Urinary bladder (tissue), 4 donors: ENCODE results near the gene FHOD3. TPM values are rescaled to one million over a fixed set of nuclear protein-coding genes. Genes with fewer than 3 reads are reported as not detected.

Experiments used
- DNase-seq: peaks from one replicate; pipeline ENCODE4 v3.0.0-alpha.2; 2015; ENCODE audit errors: extremely low spot score
- H3K27ac ChIP-seq: one replicate; pipeline ENCODE4 v1.5.1; 2013; ENCODE audit warnings: low read depth, mild to moderate bottlenecking, moderate library complexity
- H3K36me3 ChIP-seq: one replicate; pipeline ENCODE4 v1.6.1; 2013; ENCODE audit warnings: mild to moderate bottlenecking, moderate library complexity; ENCODE audit not compliant: insufficient read depth
- H3K4me1 ChIP-seq: one replicate; pipeline ENCODE4 v1.6.1; 2013; ENCODE audit warnings: mild to moderate bottlenecking, moderate library complexity; ENCODE audit not compliant: insufficient read depth
- H3K4me3 ChIP-seq: one replicate; pipeline ENCODE4 v1.5.1; 2013; ENCODE audit warnings: low read depth, low read length
- WGBS: extraction: QIAGEN DNeasy Blood & Tissue Kit; methylation state at CpG from one replicate; pipeline ENCODE4 v1.1.7; 2013; 5-methylcytosine and 5-hydroxymethylcytosine counted together
- polyA plus RNA-seq: library from polyadenylated mRNA; stranded (reverse); fragments of 200-250 nt; gene quantifications from one replicate; pipeline ENCODE4 v1.2.3, GENCODE V29; 2013
- total RNA-seq: library from RNA; depleted of rRNA; stranded (reverse); fragments of >200 nt; gene quantifications from one replicate; pipeline ENCODE4 v1.2.3, GENCODE V29; 2014
- donor health status: healthy with polysubstance abuse.
- donor health status: healthy.

The FHOD3 gene
- total and polyA plus RNA-seq, 2 donors = 27.2 to 35.4 TPM

- 96% methylated on average over 2 of the region's 2 CpGs for WGBS
Observed at GRCh38 chr18:36302676-36303075, 5.2 kb downstream of the FHOD3 start.

GRCh38 chr18:36303211-36303844 is 5.8 kb downstream of the FHOD3 start:
- Histone ChIP-seq H3K4me1 (no peaks in the 10 kb centered on the region), H3K27ac (no peak overlapping the region), H3K36me3 (no peaks in the 10 kb centered on the region), H3K4me3 (no peak overlapping the region)
- DNase-seq = no peak
- 66% methylated on average over 6 of the region's 6 CpGs for WGBS

More at GRCh38 chr18:36302676-36303075, 5.2 kb downstream of the FHOD3 start:
- no peak for DNase-seq
- no peaks in the 10 kb centered on the region for H3K4me1 ChIP-seq
- H3K4me3 ChIP-seq = no peak overlapping the region
- no peaks in the 10 kb centered on the region for H3K36me3 ChIP-seq
- no peak overlapping the region for H3K27ac ChIP-seq

- no peak for DNase-seq
- Histone ChIP-seq H3K27ac (no peak overlapping the region), H3K4me3 (no peak overlapping the region), H3K36me3 (no peaks in the 10 kb centered on the region), H3K4me1 (no peaks in the 10 kb centered on the region)
- WGBS = 90% methylated on average over 3 of the region's 3 CpGs
Observed at GRCh38 chr18:36304723-36305122, 7.2 kb downstream of the FHOD3 start.

GRCh38 chr18:36305375-36305774 is 7.9 kb downstream of the FHOD3 start:
- DNase-seq = no peak
- H3K36me3 ChIP-seq = no peaks in the 10 kb centered on the region
- no peaks in the 10 kb centered on the region for H3K4me1 ChIP-seq
- H3K4me3 ChIP-seq = no peak overlapping the region
- no peak overlapping the region for H3K27ac ChIP-seq
- WGBS = 62% methylated on average over 2 of the region's 2 CpGs

DNA sequence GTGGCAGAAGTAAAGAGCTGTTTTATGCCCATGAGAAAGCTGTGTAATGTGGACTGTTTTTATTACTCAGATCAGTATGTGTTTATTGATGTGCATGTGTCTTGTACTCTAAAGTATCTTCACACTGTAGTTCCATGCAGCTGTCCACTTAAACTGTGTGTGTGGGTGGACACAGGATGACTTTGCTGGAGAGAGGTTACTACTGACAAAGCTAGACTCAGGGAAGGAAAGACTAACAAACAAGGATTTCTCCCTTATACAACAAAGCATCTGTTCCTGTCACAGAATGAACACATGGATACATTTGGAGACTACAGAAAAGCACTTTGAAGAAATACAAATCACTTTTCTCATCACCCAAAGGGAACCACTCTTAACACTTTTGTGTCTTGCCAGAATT is 10.0 kb downstream of the FHOD3 start:
- H3K27ac ChIP-seq = no peak overlapping the region
- no peak overlapping the region for H3K4me3 ChIP-seq
- DNase-seq = no peak
- no peaks in the 10 kb centered on the region for H3K4me1 ChIP-seq
- no peaks in the 10 kb centered on the region for H3K36me3 ChIP-seq

GRCh38 chr18:36308711-36309435 is 11.4 kb downstream of the FHOD3 start:
- Histone ChIP-seq H3K27ac (no peak overlapping the region), H3K4me3 (no peak overlapping the region), H3K36me3 (no peaks in the 10 kb centered on the region), H3K4me1 (no peaks in the 10 kb centered on the region)
- WGBS = 79% methylated on average over 7 of the region's 7 CpGs
- no peak for DNase-seq

DNA sequence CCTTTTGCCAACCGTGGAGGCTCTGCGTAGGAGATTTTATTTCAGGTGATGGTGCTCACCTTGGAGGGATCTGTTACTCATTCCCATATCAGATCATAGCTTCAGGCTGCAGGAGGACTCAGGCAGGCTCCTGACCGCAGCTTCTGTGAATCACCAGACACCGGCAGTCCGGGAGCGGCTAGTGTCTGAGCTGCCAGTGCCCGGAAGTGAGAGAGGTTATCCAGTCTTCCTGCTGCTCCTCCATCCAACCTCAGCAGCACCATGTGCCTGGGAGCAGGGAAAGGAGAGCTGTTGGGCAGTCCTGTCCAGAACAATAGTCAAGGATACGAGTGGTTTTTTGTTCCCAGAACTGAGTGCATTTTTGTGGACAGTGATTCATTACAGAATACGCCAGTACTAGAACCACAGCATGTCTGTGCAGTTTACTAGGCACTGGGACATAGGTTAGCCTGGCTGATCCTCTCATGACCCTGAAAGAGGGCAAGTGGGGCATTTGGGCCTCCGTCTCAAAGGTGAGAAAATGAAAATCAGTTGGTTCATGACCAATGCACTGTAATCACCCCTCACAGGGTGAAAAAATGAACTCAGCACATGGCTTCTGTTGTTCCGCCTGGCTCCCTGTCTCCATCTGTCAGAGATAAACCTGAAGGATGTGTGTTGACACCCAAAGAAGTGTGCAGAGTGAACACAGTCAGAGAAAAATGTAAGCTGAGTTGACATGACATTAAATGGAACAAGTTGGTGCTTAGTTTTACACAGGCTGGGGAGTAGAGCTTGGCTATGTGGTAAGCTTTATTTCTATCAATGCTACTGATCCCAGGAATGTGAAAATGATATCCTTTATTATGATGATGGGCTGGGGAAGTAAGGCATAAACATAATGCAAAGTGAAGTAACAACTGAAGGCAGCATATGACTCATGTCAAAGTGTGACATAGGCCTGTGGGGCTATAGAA is 12.2 kb downstream of the FHOD3 start:
- no peak for DNase-seq
- no peaks in the 10 kb centered on the region for H3K4me1 ChIP-seq
- H3K36me3 ChIP-seq = no peaks in the 10 kb centered on the region
- H3K4me3 ChIP-seq = no peak overlapping the region
- WGBS = 63% methylated on average over 11 of the region's 11 CpGs
- H3K27ac ChIP-seq = no peak overlapping the region

DNA sequence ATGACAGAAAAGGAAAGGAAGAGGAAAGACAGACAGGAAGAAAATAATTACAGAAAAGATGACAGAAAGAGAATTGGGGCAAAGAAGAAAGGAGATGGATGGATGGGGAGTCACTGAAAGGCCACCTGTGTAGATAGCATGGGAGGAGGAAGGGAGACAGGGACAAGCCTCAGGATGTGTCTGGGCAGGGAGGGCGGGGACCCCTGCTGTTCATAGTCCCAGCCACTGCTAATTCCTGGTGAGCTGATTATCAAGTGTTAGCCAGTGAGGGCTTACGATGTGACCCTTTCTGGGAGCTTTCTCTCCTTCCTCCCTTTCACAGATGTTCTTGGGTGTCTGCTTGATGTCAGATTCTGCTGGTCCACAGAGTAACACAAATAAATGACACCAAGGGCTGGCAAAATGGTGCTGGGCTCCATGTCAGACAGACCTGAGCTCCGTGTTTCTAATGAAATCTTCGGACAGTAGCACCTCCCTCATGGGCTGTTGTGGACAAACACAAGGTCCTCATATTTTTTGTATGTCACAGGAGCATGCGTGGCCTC is 13.6 kb downstream of the FHOD3 start:
- H3K27ac ChIP-seq = no peak overlapping the region
- WGBS = 78% methylated on average over 5 of the region's 5 CpGs
- no peaks in the 10 kb centered on the region for H3K4me1 ChIP-seq
- no peak overlapping the region for H3K4me3 ChIP-seq
- no peak for DNase-seq
- no peaks in the 10 kb centered on the region for H3K36me3 ChIP-seq

GRCh38 chr18:36312806-36313395 is 15.4 kb downstream of the FHOD3 start:
- H3K27ac ChIP-seq = no peak overlapping the region
- 94% methylated on average over 2 of the region's 2 CpGs for WGBS

DNA sequence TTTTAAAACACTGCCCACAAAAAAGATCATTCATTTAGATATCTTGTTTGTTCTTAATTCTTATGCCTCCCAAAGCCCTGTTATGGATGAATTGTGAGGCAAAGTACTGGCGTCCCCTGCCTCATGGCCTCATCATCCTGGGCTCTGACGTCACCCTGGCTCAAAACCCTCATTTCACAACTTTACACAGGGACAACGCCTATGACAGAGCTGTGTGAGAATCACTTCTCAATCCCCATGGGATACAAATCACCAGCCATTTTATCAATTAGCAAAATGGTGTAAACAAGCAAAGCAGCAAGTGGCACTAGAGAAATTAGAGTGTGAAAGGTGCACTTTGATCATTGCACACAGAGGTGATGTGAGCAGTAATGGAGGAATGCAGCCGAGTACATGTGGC is 16.6 kb downstream of the FHOD3 start:
- DNase-seq = no peak
- no peak overlapping the region for H3K27ac ChIP-seq
- 80% methylated on average over 4 of the region's 4 CpGs for WGBS

More at GRCh38 chr18:36312806-36313395, 15.4 kb downstream of the FHOD3 start:
- Histone ChIP-seq H3K4me1 (no peaks in the 10 kb centered on the region), H3K4me3 (no peak overlapping the region), H3K36me3 (no peaks in the 10 kb centered on the region)
- DNase-seq = no peak

DNA sequence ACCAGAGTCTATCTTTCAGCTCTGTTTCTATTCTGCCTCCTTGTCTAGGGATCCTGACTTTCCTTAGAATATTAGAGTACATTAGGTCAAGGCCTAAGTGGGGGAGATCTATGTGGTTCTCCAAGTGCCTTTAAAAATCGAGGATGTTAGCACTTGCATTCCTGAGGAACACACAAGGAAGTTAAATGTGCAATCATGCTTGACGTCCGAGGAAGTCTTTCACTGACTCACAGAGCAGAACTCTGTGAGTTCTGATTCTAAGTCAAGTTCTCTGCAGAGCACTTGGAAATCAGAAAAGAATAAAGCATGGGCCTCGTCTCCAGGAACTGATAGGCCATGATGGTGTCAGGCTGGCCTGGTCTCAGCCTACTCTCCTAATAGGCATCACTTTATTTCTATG is 17.2 kb downstream of the FHOD3 start:
- WGBS = 51% methylated on average over 4 of the region's 4 CpGs
- Histone ChIP-seq H3K4me3 (no peak overlapping the region), H3K4me1 (no peaks in the 10 kb centered on the region), H3K27ac (no peak overlapping the region), H3K36me3 (no peaks in the 10 kb centered on the region)
- DNase-seq = no peak

More for the DNA sequence above, 16.6 kb downstream of the FHOD3 start:
- no peaks in the 10 kb centered on the region for H3K4me1 ChIP-seq
- no peaks in the 10 kb centered on the region for H3K36me3 ChIP-seq
- no peak overlapping the region for H3K4me3 ChIP-seq

DNA sequence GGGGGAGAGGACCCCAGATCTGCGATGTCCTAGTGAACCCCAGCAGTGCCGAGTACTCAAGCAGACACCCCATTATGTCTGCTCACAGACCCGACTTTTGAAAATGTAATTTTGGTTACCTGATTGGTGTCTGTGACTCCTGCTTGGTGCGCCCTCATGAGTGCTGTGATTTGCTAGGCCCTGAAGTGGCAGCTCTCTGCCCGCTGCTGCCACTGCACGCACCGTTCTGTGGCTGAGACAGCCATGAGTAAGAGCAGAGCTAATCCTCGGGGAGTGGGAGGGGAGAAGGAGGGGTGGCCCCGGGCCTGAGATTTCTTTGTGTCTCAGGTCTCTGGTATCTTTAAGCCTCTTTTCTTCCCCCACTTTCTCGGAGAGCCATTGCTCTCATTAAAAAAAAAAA is 18.2 kb downstream of the FHOD3 start:
- Histone ChIP-seq H3K27ac (no peak overlapping the region), H3K36me3 (no peaks in the 10 kb centered on the region), H3K4me3 (no peak overlapping the region), H3K4me1 (no peaks in the 10 kb centered on the region)
- 74% methylated on average over 10 of the region's 10 CpGs for WGBS
- no peak for DNase-seq

- Histone ChIP-seq H3K4me1 (no peaks in the 10 kb centered on the region), H3K36me3 (no peaks in the 10 kb centered on the region), H3K4me3 (no peak overlapping the region), H3K27ac (no peak overlapping the region)
- WGBS = 96% methylated on average over 2 of the region's 2 CpGs
- no peak for DNase-seq
Observed at GRCh38 chr18:36316246-36316645, 18.7 kb downstream of the FHOD3 start.
